GM21447 (cell line): ENCODE data around the gene CTTN.

Experiments used
- ATAC-seq: cut with Tn5 transposase; IDR thresholded peaks from one replicate; pipeline ENCODE4 v1.9.1; 2021; ENCODE audit not compliant: unreplicated experiment

The CTTN gene

GRCh38 chr11:70397983-70398833 is at the start of gene CTTN:
CTTN (plus strand) TSS chr11:70398529; CDS start chr11:70407298, 8,769 bp downstream.
- ATAC-seq, result no peak

GRCh38 chr11:70348608-70349007 is 49.7 kb upstream of the CTTN start:
- ATAC-seq, result no peak

GRCh38 chr11:70351646-70352045 is 46.7 kb upstream of the CTTN start:
- ATAC-seq, result no peak

GRCh38 chr11:70352100-70352499 is 46.2 kb upstream of the CTTN start:
- no peak for ATAC-seq

- ATAC-seq, result no peak
These were observed 45.7 kb upstream of the CTTN start for GRCh38 chr11:70352601-70353000.

- no peak for ATAC-seq
These were observed 45.0 kb upstream of the CTTN start for GRCh38 chr11:70353329-70353728.

GRCh38 chr11:70353900-70354568 is 44.3 kb upstream of the CTTN start:
- ATAC-seq, result no peak

- no peak for ATAC-seq
These were observed 43.7 kb upstream of the CTTN start for GRCh38 chr11:70354629-70355028.

- ATAC-seq, result no peak
These were observed 39.6 kb upstream of the CTTN start for GRCh38 chr11:70358753-70359152.

- ATAC-seq, result no peak
These were observed 38.7 kb upstream of the CTTN start for GRCh38 chr11:70359451-70360205.

- ATAC-seq, result no peak
These were observed 38.1 kb upstream of the CTTN start for GRCh38 chr11:70360211-70360610.

GRCh38 chr11:70364178-70364577 is 34.2 kb upstream of the CTTN start:
- no peak for ATAC-seq

- ATAC-seq, result no peak
These were observed 33.4 kb upstream of the CTTN start for GRCh38 chr11:70364745-70365543.

- no peak for ATAC-seq
These were observed 32.8 kb upstream of the CTTN start for GRCh38 chr11:70365544-70365927.

GRCh38 chr11:70367071-70367470 is 31.3 kb upstream of the CTTN start:
- ATAC-seq, result no peak

- ATAC-seq, result no peak
These were observed 29.4 kb upstream of the CTTN start for GRCh38 chr11:70368961-70369360.

- no peak for ATAC-seq
These were observed 27.1 kb upstream of the CTTN start for GRCh38 chr11:70371241-70371640.

- no peak for ATAC-seq
These were observed 26.3 kb upstream of the CTTN start for GRCh38 chr11:70372076-70372475.

GRCh38 chr11:70376621-70377020 is 21.7 kb upstream of the CTTN start:
- ATAC-seq, result no peak

GRCh38 chr11:70377645-70378044 is 20.7 kb upstream of the CTTN start:
- ATAC-seq, result no peak
